Activated T-helper 1 cell treated with Interleukin-2 at 50 U/mL for 16 hours (primary cell): Measurements from ENCODE around the gene FGF1.
"Not testable (repeated sequence)": the region's sequence is repeated elsewhere in the genome, so short reads cannot be mapped to it uniquely, and the experiment has no call there.

ENCODE experiments used
- DNase-seq: peaks from one replicate; pipeline ENCODE4 v3.0.0-alpha.2; 2020; ENCODE audit warnings: low read depth

Gene FGF1

GRCh38 chr5:142668336-142668735 lies 17.6 kb downstream of the FGF1 start:
- DNase-seq, result no peak

DNA sequence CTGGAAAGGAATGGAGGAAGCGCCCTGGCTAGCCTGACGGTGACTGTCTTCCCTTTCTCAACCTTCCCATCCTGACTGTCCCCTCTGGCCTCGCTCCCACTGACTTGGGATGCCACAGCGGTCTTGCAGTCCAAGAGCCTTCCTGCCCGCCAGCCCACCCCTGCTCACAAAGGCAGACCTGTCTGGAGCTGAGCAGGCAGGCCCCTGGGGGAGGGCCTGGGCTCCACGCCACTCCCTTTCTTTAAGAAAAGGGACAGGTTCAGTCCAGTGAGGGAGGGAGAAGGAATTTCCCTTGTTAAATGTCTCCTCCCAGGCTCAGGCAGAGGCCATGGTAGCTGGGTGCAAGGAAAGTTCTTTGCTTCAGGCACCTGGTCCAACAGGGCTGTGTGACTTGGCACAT lies 18.1 kb downstream of the FGF1 start:
- DNase-seq, result no peak

DNA sequence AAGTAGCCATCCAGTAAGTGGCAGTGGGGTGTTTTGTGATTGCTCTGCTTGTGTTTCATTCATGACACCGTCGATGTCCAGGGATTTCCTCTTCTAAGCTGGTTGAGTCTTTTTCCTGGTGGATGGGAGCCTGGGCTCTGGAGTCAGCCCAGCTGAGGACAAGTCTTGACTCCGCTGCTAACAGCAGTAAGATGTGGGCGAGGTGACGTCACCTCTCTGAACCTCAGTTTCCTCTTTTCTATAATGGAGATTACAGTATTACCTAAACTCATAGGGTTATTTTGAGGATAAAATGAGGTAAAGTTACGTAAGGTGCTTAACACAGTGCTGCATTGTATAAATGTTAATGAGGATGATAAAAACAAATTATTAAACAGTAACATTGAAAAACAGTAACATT lies 21.3 kb downstream of the FGF1 start:
- DNase-seq, result no peak

- DNase-seq, result no peak
These were observed 21.8 kb downstream of the FGF1 start for GRCh38 chr5:142664067-142664466.

DNA sequence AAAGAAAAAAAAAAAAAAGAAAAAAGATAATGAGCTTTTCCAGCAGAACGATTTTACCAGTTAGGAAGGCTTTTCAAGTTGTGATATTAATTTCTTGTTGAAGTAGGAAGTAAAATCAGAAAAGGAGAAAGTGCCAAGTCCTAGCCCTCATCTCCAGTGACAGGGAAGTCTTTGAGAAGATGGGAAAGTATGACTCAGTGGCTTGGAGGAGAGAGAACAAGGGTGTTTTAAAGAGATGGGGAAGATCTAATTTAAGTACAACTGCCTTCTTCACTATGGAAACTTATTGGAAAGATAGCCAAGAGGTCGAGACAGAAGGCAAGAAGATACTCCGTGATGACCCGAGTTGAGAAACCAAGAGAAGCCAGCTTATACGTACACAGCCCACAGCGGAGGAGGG lies 22.6 kb downstream of the FGF1 start:
- no peak for DNase-seq

DNA sequence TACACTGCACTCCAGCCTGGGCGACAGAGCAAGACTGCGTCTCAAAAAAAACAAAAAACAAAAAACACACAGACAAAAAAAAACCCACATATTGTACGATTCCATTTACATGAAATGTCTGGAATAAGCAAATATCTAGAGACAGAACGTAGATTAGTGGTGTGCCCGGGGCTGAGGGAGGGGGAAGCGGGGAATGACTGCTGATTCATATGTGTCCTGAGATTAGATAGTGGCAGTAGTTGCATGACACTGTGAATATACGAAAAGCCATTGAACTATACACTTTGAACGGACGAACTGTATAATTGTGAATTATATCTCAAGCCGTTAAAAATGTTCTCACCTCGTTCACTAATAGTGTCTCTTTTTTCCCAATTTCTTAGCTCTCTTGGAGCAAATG lies 23.9 kb downstream of the FGF1 start:
- no peak for DNase-seq

DNA sequence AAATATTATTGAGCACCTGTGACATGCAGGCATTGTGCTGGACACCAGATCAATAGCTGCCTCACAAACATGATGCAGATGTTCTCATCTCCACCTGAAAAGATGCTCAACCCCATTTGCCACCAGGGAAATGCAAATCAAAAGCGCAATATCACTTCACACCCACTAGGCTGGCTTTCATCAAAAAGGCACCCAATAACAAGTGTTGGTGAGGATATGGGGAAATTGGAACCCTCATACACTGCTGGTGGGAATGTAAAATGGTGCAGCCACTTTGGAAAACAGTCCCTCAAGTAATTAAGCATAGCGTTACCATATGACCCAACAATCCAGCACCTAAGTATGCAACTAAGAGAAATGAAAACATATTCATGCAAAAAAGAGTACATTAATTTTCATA lies 24.7 kb downstream of the FGF1 start:
- DNase-seq, result no peak

- DNase-seq, result no peak
These were observed 25.2 kb downstream of the FGF1 start for GRCh38 chr5:142660731-142661130.

GRCh38 chr5:142660196-142660595 lies 25.7 kb downstream of the FGF1 start:
- DNase-seq, result no peak

GRCh38 chr5:142659405-142659804 lies 26.5 kb downstream of the FGF1 start:
- no peak for DNase-seq

- DNase-seq, result no peak
These were observed 27.6 kb downstream of the FGF1 start for GRCh38 chr5:142658278-142658677.

- no peak for DNase-seq
These were observed 28.4 kb downstream of the FGF1 start for GRCh38 chr5:142657446-142657845.

DNA sequence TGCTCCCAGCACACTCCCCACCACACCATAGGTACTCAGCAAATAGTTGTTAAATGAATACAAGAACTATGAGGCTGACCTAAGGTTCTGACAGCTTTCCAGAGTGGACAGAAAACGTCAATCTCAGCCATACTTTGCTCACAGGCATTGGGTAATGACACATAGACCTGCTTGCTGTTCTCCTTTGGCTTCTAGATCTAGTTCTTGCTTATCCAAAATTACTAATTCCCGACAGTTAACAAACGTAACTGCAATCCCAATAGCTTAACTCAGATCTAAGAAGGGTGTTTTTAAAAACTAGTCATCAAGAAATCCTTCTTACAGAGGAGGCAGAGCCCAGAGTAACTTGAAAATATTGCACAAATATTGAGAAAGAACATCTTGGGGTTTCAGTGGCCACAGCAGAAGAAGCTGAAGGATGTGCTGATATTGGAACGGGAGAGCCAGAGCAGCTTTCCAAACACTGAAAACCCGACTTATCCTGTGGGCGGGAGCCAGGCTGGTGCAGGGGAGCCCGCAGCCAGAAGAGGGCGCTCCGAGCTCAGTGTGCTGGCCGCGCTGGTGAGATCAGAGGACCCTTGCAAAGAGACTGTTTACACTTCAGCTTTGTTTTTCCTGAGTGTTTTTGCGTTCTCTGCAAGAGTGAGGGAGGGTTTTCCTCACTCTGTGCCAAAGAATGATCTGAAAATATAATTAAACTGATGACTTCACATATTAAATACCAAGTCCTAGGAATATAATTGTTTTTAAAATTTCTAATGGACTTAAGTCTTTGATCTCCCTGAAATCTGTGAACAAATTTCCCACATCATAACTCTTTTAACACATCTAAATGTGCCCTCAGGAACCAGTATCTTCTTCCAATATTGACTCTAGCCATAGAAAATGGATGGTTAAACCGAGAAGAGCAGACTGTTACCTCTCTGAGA lies 30.3 kb downstream of the FGF1 start:
- DNase-seq, result peak; percentile 37

GRCh38 chr5:142654578-142655058 lies 31.3 kb downstream of the FGF1 start:
- no peak for DNase-seq

DNA sequence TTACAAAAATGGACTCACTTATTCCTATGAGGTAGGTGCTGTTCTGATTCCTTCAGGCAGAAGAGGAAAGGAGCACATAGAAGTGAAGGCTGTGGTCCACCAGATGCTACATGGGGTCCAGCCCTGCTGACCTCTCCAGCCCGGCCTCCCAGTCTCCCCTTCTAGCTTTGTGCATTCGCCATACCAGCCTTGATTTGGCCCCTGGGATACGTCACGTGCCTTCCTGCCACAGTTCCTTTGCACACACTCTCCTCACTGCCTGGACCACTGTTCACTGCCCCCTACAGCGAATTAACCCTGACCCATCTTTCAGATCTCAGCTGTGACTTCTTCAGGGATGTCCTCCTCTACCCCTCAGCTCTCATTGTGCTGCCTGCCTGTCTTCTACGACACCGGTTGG lies 32.6 kb downstream of the FGF1 start:
- no peak for DNase-seq

DNA sequence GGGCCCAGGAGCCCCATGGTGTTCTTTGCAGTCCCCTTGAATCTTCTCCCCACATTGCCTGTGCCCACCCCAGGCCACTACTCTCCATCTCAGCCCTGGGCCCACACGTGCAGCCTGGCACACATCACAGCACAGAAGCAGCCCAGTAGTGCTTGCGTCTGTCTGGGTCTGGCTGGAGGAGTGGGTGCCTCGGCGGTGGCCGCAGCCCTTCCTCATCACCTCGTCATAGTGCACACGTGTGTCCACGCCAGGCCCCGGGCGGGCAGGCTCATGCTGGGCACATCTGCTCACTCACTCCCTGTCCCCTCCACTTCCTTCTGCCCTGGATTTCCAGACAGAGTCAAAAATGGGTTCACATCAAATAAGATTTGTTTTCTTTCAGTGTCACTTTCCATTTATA lies 33.3 kb downstream of the FGF1 start:
- no peak for DNase-seq

- DNase-seq, result no peak
These were observed 35.0 kb downstream of the FGF1 start for GRCh38 chr5:142650881-142651280.

DNA sequence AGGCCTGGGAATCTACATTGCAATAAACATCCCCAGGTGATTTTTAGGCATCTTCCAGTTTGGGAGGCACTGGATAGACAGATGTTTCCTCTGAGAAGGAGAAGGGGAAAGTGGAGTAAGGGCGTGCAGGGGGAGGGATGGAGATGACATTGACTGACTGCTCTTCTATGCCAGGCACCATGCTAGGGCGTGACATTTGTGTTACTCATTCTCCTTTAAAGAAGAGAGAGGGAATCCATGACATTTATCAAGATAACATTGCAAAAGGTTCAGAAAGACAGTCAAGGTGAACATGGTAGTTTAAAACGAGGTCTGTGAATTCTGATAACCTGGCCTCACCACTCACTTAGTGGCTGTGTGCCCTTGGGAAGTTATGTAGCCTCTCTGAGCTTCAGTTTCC lies 35.8 kb downstream of the FGF1 start:
- DNase-seq, result no peak

- not testable (repeated sequence) for DNase-seq
These were observed 37.8 kb downstream of the FGF1 start for GRCh38 chr5:142648108-142648507.

- no peak for DNase-seq
These were observed 40.4 kb downstream of the FGF1 start for GRCh38 chr5:142645456-142645855.

DNA sequence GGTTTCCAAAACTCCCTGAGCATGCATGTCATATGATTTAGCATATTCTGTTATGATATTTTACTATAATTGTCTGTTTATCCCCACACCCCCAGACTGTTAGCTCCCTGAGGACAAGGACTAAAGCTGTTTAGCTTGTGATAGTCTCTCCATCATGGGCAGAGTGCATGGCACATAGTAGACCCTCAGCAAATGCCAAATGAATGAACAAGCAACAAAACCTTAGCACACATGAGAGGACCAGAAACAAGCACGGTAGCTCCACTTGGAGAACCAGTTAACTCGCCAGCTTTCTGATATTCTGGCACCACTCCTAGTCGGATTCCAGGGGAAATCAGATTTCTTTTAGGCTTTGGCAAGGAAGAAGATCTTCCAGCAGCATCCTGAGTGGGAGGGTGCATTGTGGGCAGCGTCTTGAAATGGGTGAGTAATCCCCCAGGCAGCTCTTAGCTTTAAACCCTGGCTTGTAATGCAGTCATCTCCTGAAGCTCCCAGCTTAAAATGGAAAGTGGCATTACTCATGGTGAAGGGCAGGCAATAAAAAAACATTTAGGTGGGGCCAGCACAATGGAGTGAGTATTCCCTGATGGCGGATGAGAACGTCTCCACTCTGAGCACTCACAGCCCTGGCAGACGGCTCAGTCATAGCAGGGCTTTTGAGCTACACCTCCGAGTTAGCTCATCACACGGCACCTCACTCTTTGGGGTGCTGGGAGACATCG lies 41.1 kb downstream of the FGF1 start:
- no peak for DNase-seq

GRCh38 chr5:142644127-142644526 lies 41.8 kb downstream of the FGF1 start:
- no peak for DNase-seq

DNA sequence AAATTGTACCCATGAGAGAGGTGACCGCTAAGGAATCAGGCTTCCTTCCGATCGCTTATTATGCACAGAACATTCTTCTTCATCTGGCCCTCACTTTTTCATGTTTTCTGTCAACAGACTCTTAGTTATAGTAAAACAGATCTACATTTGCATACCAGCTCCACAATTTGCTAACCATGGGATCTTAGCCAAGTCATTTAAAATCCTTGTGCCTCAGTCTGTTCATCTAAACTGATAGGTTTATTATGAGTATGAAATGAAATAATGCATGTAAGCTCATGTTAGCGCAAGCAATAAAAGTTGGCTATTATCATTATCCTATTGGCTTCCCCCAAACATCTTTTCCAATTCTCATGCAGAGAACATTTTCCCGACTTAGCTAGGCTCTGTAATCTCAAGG lies 42.3 kb downstream of the FGF1 start:
- no peak for DNase-seq
